K562 (cell line): ENCODE results near the gene RNFT1. TPM values are rescaled to one million over a fixed set of nuclear protein-coding genes. Genes with fewer than 3 reads are reported as not detected.

ENCODE experiments used
- ATF1 ChIP-seq, 2 experiments: fragments of 450-650 bp in 1 of 2; IDR thresholded peaks; 2 replicates each; pipeline ENCODE4 v1.6.1; 2016; ENCODE audit warnings: missing compliant biosample characterization in 1 of 2, missing genetic modification characterization in 1 of 2
- BHLHE40 ChIP-seq: IDR thresholded peaks from 2 replicates; pipeline ENCODE4 v1.6.1; 2011; ENCODE audit warnings: low read length, improper control_type of control experiment
- CBX1 ChIP-seq: sonication (generic); IDR thresholded peaks from 2 replicates; pipeline ENCODE4 v1.6.1; 2016; ENCODE audit warnings: antibody characterized with exemption, low read depth, mild to moderate bottlenecking
- ESRRA ChIP-seq: fragments of 450-650 bp; IDR thresholded peaks from 2 replicates; pipeline ENCODE4 v1.6.1; 2014; ENCODE audit warnings: low read depth, mild to moderate bottlenecking, moderate library complexity, borderline replicate concordance
- HCFC1 ChIP-seq: IDR thresholded peaks from 2 replicates; pipeline ENCODE4 v1.6.1; 2012; ENCODE audit warnings: low read depth, low read length, improper control_type of control experiment
- JUND ChIP-seq, 2 experiments: IDR thresholded peaks; 2 replicates in 1 of 2; 3 replicates in 1 of 2; pipeline ENCODE4 v1.6.1; 2011; ENCODE audit warnings: borderline replicate concordance in 2 of 2, low read depth in 2 of 2, low read length in 2 of 2, improper control_type of control experiment in 1 of 2, missing biosample characterization in 1 of 2, missing genetic modification characterization in 1 of 2, missing genetic modification reagents in 1 of 2
- LCOR ChIP-seq: sonication (generic); formaldehyde crosslinking; IDR thresholded peaks from 2 replicates; pipeline ENCODE4 v1.8.0; 2022; ENCODE audit warnings: mild to moderate bottlenecking, missing genetic modification reagents
- NBN ChIP-seq: fragments of 450-650 bp; IDR thresholded peaks from 2 replicates; pipeline ENCODE4 v1.6.1; 2016; ENCODE audit warnings: low read depth, mild to moderate bottlenecking
- PTBP1 ChIP-seq: fragments of 200-400 bp; formaldehyde crosslinking; IDR thresholded peaks from 2 replicates; pipeline ENCODE4 v1.6.1; 2017; ENCODE audit warnings: low read depth, low read length
- PTRF ChIP-seq: fragments of 450-650 bp; IDR thresholded peaks from 2 replicates; pipeline ENCODE4 v1.6.1; 2016; ENCODE audit warnings: mild to moderate bottlenecking, missing genetic modification characterization, missing compliant biosample characterization
- SMARCC2 ChIP-seq: fragments of 450-650 bp; IDR thresholded peaks from 2 replicates; pipeline ENCODE4 v1.6.1; 2017; ENCODE audit warnings: antibody characterized with exemption, moderate library complexity, mild to moderate bottlenecking, low read depth
- SUPT5H ChIP-seq: fragments of 450-650 bp; IDR thresholded peaks from 2 replicates; pipeline ENCODE4 v1.6.1; 2016
- TAF1 ChIP-seq: IDR thresholded peaks from 2 replicates; pipeline ENCODE4 v1.6.1; 2011; ENCODE audit warnings: mild to moderate bottlenecking, low read length, moderate library complexity; ENCODE audit not compliant: insufficient read depth, control insufficient read depth, severe bottlenecking; ENCODE audit errors: extremely low read depth
- TAF7 ChIP-seq: fragments of 450-650 bp; IDR thresholded peaks from 2 replicates; pipeline ENCODE4 v1.6.1; 2016; ENCODE audit warnings: missing genetic modification characterization, missing compliant biosample characterization
- TBL1XR1 ChIP-seq, 2 experiments: IDR thresholded peaks; 2 replicates each; pipeline ENCODE4 v1.6.1; 2012; ENCODE audit warnings: improper control_type of control experiment in 2 of 2, low read length in 2 of 2, mild to moderate bottlenecking in 1 of 2
- TBP ChIP-seq: optimal IDR thresholded peaks from 2 replicates; pipeline ENCODE3; 2011; ENCODE audit warnings: low read depth, low read length, improper control_type of control experiment
- ZBTB7A ChIP-seq: IDR thresholded peaks from 2 replicates; pipeline ENCODE4 v1.6.1; 2011; ENCODE audit warnings: low read depth, mild to moderate bottlenecking, low read length, moderate library complexity, borderline replicate concordance; ENCODE audit not compliant: control insufficient read depth
- ZNF197 ChIP-seq: fragments of 200-800 bp; sonication (Bioruptor generic); IDR thresholded peaks from 2 replicates; pipeline ENCODE4 v1.6.1; 2016; ENCODE audit warnings: low read depth, missing genetic modification characterization, missing compliant biosample characterization
- ZNF24 ChIP-seq: fragments of 450-650 bp; IDR thresholded peaks from 2 replicates; pipeline ENCODE4 v1.6.1; 2016
- polyA plus RNA-seq, 8 experiments: library from polyadenylated mRNA; depleted of rRNA in 4 of 8; stranded (reverse) in 5 of 8; unstranded in 3 of 8; fragments of >200 nt; fragmentation: Nextera tagmentation in 2 of 8; fragmentation: Illumina TruSeq in 1 of 8; extraction: Ambion mirVana in 2 of 8; extraction: Trizol in 1 of 8; gene quantifications; 2 replicates each; pipeline versions ENCODE4 v1.2.1 to v1.2.3, GENCODE V29; 2011 to 2014; ENCODE audit warnings: inconsistent platforms in 1 of 8, missing spikeins in 1 of 8
- total RNA-seq, 7 experiments: library from RNA; depleted of rRNA in 6 of 7; stranded (reverse); fragments of >200 nt in 6 of 7; fragmentation: Illumina TruSeq in 2 of 7; extraction: Trizol in 2 of 7; gene quantifications; 2 replicates each; pipeline versions ENCODE4 v1.2.1 to v1.2.3, GENCODE V29; 2011 to 2021; ENCODE audit warnings: low replicate concordance in 1 of 7
- TF ChIP-seq, protein P1 (sequence below): fragments of 450-650 bp; IDR thresholded peaks from 2 replicates; pipeline ENCODE4 v1.7.1; 2018; ENCODE audit warnings: mild to moderate bottlenecking, low read depth; ENCODE audit not compliant: partially characterized antibody
- TF ChIP-seq, protein P2 (sequence below): sonication (generic); IDR thresholded peaks from 2 replicates; pipeline ENCODE4 v1.6.1; 2016
- TF ChIP-seq, protein P3 (sequence below): fragments of 250-450 bp; sonication (Bioruptor Pico); IDR thresholded peaks from 2 replicates; pipeline ENCODE4 v1.5.0; 2021

The RNFT1 gene
- total and polyA plus RNA-seq, 9 of the 15 experiments (the other 6 are each of a cell fraction or from before 2014, with no cell fraction given): 15.8 to 61.3 (median 23.5) TPM

DNA sequence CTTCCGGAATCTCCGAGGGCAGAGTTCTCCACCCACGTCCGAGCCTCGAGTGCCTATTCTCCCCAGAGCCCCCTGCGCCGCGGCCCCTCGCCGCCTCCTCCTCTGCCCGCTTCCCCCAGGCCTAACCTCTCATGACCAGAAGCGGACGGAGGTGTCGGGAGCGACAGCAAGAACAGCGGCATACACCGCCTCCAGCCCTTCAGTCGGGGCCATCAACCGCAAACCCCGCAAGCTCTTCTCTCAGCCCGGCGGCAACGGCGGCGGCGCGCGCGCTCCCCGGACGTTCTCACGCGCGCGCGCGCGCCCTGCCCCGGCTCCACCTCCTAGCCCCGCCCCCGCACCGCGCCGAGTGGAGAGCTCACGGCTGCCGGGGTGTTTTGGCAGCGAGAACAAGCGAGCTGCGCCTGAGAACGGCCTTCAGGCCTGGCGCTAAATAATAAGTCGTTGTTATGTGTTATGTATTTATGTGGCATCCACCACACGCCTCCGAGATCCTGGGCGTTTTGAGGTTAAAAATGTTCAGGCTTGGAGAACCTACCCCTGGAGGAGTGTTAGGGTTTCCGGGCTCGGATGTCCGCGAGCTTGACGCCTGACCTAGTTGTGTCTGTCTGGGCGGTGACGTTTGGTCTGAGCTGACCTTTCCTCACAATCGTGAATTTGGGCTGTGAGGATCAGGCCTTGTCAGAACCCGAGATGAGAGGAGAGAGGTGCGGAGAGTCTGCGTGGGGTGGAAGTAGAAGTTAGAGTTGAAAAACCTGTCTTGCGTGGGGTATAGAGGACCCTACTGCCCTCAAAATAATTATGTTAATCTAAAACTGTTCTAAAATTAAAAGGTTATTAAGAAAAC, at the start of gene RNFT1 (continued):
- TF ChIP-seq, protein P1, sequence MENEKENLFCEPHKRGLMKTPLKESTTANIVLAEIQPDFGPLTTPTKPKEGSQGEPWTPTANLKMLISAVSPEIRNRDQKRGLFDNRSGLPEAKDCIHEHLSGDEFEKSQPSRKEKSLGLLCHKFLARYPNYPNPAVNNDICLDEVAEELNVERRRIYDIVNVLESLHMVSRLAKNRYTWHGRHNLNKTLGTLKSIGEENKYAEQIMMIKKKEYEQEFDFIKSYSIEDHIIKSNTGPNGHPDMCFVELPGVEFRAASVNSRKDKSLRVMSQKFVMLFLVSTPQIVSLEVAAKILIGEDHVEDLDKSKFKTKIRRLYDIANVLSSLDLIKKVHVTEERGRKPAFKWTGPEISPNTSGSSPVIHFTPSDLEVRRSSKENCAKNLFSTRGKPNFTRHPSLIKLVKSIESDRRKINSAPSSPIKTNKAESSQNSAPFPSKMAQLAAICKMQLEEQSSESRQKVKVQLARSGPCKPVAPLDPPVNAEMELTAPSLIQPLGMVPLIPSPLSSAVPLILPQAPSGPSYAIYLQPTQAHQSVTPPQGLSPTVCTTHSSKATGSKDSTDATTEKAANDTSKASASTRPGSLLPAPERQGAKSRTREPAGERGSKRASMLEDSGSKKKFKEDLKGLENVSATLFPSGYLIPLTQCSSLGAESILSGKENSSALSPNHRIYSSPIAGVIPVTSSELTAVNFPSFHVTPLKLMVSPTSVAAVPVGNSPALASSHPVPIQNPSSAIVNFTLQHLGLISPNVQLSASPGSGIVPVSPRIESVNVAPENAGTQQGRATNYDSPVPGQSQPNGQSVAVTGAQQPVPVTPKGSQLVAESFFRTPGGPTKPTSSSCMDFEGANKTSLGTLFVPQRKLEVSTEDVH: peak; percentile 66
- TF ChIP-seq PTRF (tag) (no peak), ZNF24 (0 out of 2 replicates have a peak, but pooled peaks have one; percentile 11), NBN (peak; percentile 79), SMARCC2 (no peak), BHLHE40 (peak; percentile 67; the same call in 1 of the 2 replicates), LCOR (CRISPR knock-in tag) (peak; percentile 71; the same call in 1 of the 2 replicates), ESRRA (peak; percentile 85; the same call in 1 of the 2 replicates), CBX1 (no peak), TBP (peak; percentile 11), TBL1XR1 (IDR thresholded peaks at IDR 0.05; ENCODE audit: low read length in 2 of 2) (peak in 1 of 2 experiments; percentile 61; a peak in 2 of 4 replicates), HCFC1 (no peak; the same call in 1 of the 2 replicates), SUPT5H (peak; percentile 90), ZBTB7A (peak; percentile 59; the same call in 1 of the 2 replicates), PTBP1 (no peak), ZNF197 (CRISPR knock-in tag) (0 out of 2 replicates have a peak, but pooled peaks have one; percentile 39), TAF7 (tag) (peak; percentile 69), JUND (IDR thresholded peaks at IDR 0.05; ENCODE audit: borderline replicate concordance, low read depth, low read length) (peak; percentile 18; the same call in 1 of the 2 replicates), JUND (tag; IDR thresholded peaks at IDR 0.05; ENCODE audit: borderline replicate concordance, low read depth, low read length) (no peak), TAF1 (peak; percentile 85), ATF1 (CRISPR knock-in tag; IDR thresholded peaks at IDR 0.05) (no peak), ATF1 (tag; IDR thresholded peaks at IDR 0.05) (peak; percentile 81)
- TF ChIP-seq, protein P2, sequence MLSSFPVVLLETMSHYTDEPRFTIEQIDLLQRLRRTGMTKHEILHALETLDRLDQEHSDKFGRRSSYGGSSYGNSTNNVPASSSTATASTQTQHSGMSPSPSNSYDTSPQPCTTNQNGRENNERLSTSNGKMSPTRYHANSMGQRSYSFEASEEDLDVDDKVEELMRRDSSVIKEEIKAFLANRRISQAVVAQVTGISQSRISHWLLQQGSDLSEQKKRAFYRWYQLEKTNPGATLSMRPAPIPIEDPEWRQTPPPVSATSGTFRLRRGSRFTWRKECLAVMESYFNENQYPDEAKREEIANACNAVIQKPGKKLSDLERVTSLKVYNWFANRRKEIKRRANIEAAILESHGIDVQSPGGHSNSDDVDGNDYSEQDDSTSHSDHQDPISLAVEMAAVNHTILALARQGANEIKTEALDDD: peak; percentile 50; the same call in 1 of the 2 replicates
- TF ChIP-seq, protein P3, sequence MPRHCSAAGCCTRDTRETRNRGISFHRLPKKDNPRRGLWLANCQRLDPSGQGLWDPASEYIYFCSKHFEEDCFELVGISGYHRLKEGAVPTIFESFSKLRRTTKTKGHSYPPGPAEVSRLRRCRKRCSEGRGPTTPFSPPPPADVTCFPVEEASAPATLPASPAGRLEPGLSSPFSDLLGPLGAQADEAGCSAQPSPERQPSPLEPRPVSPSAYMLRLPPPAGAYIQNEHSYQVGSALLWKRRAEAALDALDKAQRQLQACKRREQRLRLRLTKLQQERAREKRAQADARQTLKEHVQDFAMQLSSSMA (CRISPR knock-in tag): no peak
